ENCODE measurements around the gene NFATC4.
"Not testable (repeated sequence)": the region's sequence is repeated elsewhere in the genome, so short reads cannot be mapped to it uniquely, and the experiment has no call there.

Gene NFATC4

GRCh38 chr14:24348186-24348585, 19.8 kb upstream of the NFATC4 start:
- no peak overlapping the region for H3K4me3 ChIP-seq (ENCODE audit: control insufficient read depth, low read depth, low read length)
- no peak for DNase-seq (ENCODE audit: low read depth)
- TF ChIP-seq CTCF (IDR thresholded peaks at IDR 0.05; ENCODE audit: control insufficient read depth, insufficient read depth, low read depth, low read length, missing control alignments): no peak

- no peak overlapping the region for H3K4me3 ChIP-seq (ENCODE audit: control insufficient read depth, low read depth, low read length)
- TF ChIP-seq CTCF (IDR thresholded peaks at IDR 0.05; ENCODE audit: control insufficient read depth, insufficient read depth, low read depth, low read length, missing control alignments): no peak
- no peak for DNase-seq (ENCODE audit: low read depth)
Measured at GRCh38 chr14:24349742-24350141, 18.2 kb upstream of the NFATC4 start.

GRCh38 chr14:24351517-24351916, 16.5 kb upstream of the NFATC4 start:
- no peak overlapping the region for H3K4me3 ChIP-seq (ENCODE audit: control insufficient read depth, low read depth, low read length)
- DNase-seq (ENCODE audit: low read depth): no peak
- peak; percentile 20 for TF ChIP-seq CTCF (IDR thresholded peaks at IDR 0.05; ENCODE audit: control insufficient read depth, insufficient read depth, low read depth, low read length, missing control alignments)

DNA sequence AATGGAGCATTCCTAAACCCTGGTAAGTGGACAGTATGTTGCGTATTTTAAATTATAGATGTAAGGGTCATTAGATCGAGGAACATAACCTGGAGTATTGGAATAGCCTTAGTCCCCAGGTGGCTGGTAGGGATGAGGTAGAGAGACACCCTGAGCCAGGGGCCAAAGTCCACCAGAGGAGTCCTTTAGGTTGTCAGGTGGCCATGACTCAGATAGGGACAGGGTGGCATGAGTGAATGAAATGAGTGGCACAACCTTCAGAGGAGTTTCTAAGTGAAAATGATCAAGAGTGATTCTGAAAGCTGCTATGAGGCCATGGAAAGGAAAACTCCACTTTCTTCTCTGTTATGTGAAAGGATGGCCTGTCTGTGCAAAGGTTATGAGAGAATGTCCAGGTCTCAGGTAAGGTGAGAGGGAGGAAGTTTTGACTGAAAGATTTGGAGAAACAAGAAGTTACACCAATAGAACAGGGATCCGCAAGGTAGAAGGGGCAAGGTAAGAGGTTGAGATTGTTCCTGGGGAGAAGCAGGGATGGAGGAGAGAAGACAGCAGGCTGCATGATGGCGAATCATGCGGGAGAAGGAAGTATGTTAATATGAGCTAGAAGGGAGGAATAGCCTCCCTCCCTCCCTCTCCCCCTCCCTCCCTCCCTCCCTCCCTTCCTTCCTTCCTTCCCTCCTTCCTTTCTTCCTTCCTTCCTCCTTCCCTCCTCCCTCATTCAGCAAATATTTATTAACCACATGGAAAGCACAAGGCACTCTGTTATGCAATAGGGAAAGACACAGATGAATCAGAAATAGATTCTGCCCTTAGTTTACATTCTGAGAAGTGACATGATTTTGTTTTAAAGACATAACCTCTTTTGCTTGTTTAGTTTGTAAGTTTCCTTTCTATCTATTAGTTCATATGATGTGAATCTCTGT, 14.2 kb upstream of the NFATC4 start:
- H3K4me3 ChIP-seq (ENCODE audit: control insufficient read depth, low read depth, low read length): no peak overlapping the region
- DNase-seq (ENCODE audit: low read depth): no peak
- no peak for TF ChIP-seq CTCF (IDR thresholded peaks at IDR 0.05; ENCODE audit: control insufficient read depth, insufficient read depth, low read depth, low read length, missing control alignments)

DNA sequence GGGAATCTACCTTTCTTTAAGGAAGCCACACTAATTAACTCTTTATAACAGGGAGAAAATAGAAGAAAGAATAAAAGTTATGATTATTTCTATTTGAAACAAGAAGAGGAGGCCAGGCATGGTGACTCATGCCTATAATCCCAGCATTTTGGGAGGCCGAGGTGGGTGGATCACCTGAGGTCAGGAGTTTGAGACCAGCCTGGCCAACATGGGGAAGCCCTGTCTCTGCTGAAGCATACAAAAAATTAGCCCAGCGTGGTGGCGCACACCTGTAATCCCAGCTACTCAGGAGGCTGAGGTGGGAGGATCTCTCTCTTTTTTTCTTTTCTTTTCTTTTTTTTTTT, 13.5 kb upstream of the NFATC4 start:
- H3K4me3 ChIP-seq (ENCODE audit: control insufficient read depth, low read depth, low read length); DNase-seq (ENCODE audit: low read depth): not testable (repeated sequence)

GRCh38 chr14:24355009-24355408, 13.0 kb upstream of the NFATC4 start:
- H3K4me3 ChIP-seq (ENCODE audit: control insufficient read depth, low read depth, low read length): no peak overlapping the region
- no peak for TF ChIP-seq CTCF (IDR thresholded peaks at IDR 0.05; ENCODE audit: control insufficient read depth, insufficient read depth, low read depth, low read length, missing control alignments)
- no peak for DNase-seq (ENCODE audit: low read depth)

- no peak overlapping the region for H3K4me3 ChIP-seq (ENCODE audit: control insufficient read depth, low read depth, low read length)
- no peak for DNase-seq (ENCODE audit: low read depth)
- TF ChIP-seq CTCF (IDR thresholded peaks at IDR 0.05; ENCODE audit: control insufficient read depth, insufficient read depth, low read depth, low read length, missing control alignments): no peak
Measured at GRCh38 chr14:24356208-24356607, 11.8 kb upstream of the NFATC4 start.

Data from AG09309 (cell line).